ENCODE measurements around the gene TTPAL. TPM values are rescaled to one million over a fixed set of nuclear protein-coding genes. Genes with fewer than 3 reads are reported as not detected.

Gene TTPAL
- total RNA-seq, 2 experiments from 2014 or later: 18.0 to 18.4 TPM

DNA sequence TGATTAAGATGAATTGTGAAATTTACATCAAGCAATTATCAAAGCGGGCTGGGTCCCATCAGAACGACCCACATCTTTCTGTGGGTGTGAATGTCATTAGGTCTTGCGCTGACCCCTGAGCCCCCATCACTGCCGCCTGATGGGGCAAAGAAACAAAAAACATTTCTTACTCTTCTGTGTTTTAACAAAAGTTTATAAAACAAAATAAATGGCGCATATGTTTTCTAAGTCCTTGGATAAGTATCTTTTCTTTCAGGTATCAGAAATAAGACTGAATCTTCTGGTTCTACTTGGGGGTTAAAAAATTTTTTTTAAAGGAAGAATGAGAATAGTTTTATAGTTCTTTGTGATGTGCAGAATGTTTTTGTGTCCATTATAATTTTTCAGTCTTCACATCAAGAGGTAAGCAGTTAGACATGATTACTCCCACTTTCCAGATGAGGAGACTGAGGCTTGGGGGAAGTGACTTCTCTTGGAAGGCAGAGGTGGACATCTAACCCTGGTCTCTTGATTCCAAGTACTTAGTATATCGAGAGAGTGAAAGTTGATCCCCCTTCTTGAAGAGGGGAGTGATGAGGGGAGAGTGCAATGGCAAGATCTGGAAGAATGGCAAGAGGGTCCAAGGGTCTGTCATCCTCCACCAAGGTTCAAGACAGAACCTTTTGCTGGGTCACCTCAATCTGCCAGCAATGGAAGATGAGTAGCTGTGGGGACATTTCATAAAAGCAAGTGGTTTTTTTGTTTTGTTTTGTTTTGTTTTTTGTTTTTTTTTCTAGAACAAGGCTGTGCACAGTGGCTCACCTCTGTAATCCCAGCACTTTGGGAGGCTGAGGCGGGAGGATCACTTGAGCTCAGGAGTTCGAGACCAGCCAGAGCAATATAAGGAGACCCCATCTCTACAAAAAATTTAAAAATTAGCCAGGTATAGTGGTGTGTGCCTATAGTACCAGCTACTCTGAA lies 42.8 kb upstream of the TTPAL start:
- H3K36me3 Mint-ChIP-seq (ENCODE audit: low read depth): no peaks in the 10 kb centered on the region
- DNase-seq: no peak
- no peak for ATAC-seq
- H3K27ac Mint-ChIP-seq: no peak overlapping the region
- peaks cover 5% of the 10 kb centered on the region for H3K27me3 Mint-ChIP-seq (ENCODE audit: low read depth)
- no peaks in the 10 kb centered on the region for H3K4me1 Mint-ChIP-seq (ENCODE audit: low read depth)
- no peak overlapping the region for H3K4me3 Mint-ChIP-seq
- no peaks in the 10 kb centered on the region for H3K9me3 Mint-ChIP-seq (ENCODE audit: insufficient read depth)
- ChIA-PET POLR2A (no interaction called here), CTCF (no interaction called here)

DNA sequence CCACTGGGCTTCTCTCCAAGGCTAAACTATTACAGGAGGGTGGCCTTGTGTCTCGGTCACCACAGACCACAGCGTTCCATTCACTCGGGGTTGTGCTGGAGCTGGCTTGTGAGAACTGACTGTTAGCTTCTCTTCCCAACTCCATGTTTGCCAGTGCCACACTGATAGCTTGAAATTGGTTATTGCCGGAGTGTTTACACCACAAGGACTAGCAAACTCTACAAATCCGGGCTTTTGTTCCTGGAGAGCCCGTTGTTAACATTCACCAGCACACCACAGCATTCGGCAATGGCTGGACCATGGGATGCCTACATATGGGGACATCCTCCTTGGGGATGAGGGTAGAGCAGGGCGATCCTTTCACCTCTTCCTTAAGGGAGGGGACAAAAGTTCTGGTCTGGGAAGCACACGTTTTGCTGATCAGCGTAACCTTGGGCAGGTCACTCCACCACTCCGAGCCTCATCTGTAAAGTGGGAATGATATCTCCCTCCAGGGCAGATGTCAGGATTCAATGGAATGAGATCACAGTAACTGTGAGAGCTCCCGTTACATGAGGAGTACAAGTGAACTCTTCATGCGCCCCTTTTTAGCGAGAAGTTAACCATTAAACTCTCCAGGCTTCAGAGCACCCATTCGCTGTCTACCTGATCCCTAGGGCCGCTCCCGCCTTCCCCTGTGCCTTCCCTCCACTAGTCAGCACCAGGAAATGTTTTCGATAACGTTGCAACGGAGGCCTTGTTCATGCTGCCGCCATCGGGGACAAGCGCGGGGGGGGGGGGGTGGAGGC lies 41.7 kb upstream of the TTPAL start:
- no peaks in the 10 kb centered on the region for H3K4me1 Mint-ChIP-seq (ENCODE audit: low read depth)
- H3K9me3 Mint-ChIP-seq (ENCODE audit: insufficient read depth): no peaks in the 10 kb centered on the region
- ChIA-PET CTCF (interaction anchor here (1.0 kb wide), 1 partner anchor 16 kb away, joined by 3 read pairs; no protein-coding TSS in a partner anchor), POLR2A (no interaction called here)
- H3K36me3 Mint-ChIP-seq (ENCODE audit: low read depth): no peaks in the 10 kb centered on the region
- no peak overlapping the region for H3K27ac Mint-ChIP-seq
- DNase-seq: no peak
- no peak for ATAC-seq
- peaks cover 5% of the 10 kb centered on the region for H3K27me3 Mint-ChIP-seq (ENCODE audit: low read depth)
- no peak overlapping the region for H3K4me3 Mint-ChIP-seq

- ChIA-PET CTCF (interaction anchor here (1.4 kb wide), 1 partner anchor 39 kb away, joined by 3 read pairs; no protein-coding TSS in a partner anchor), POLR2A (no interaction called here)
- ATAC-seq: no peak
These were observed 39.9 kb upstream of the TTPAL start for GRCh38 chr20:44435630-44436335.

DNA sequence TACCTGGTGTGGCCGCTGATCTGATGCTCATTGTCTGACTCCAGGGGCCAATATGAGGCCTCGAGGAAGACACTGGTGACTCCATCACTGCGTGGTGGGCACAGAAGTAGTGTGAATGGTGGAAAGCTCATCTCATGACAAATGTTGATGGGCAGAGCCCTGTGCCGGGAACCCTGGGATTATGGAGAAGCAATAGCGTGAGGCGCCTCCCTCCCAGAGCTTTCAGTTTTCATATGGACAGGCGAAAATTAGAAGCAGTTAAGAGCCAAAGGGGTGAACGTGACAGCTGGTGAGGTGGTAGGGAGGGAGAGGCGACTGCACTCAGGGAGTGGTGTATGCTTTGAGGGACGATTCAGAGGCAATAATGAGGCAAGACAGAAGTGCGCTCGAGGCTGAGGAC lies 39.3 kb upstream of the TTPAL start:
- Mint-ChIP-seq H3K4me1 (ENCODE audit: low read depth) (no peaks in the 10 kb centered on the region), H3K27me3 (ENCODE audit: low read depth) (peaks cover 5% of the 10 kb centered on the region), H3K36me3 (ENCODE audit: low read depth) (no peaks in the 10 kb centered on the region), H3K9me3 (ENCODE audit: insufficient read depth) (no peaks in the 10 kb centered on the region), H3K27ac (no peak overlapping the region), H3K4me3 (no peak overlapping the region)
- ChIA-PET CTCF (interaction anchor here (1.4 kb wide), 1 partner anchor 40 kb away, joined by 3 read pairs; no protein-coding TSS in a partner anchor), POLR2A (no interaction called here)
- no peak for ATAC-seq
- DNase-seq: no peak

More at GRCh38 chr20:44435630-44436335, 39.9 kb upstream of the TTPAL start:
- no peaks in the 10 kb centered on the region for H3K4me1 Mint-ChIP-seq (ENCODE audit: low read depth)
- H3K36me3 Mint-ChIP-seq (ENCODE audit: low read depth): no peaks in the 10 kb centered on the region
- DNase-seq: no peak
- H3K27ac Mint-ChIP-seq: no peak overlapping the region
- no peaks in the 10 kb centered on the region for H3K9me3 Mint-ChIP-seq (ENCODE audit: insufficient read depth)
- H3K4me3 Mint-ChIP-seq: no peak overlapping the region
- H3K27me3 Mint-ChIP-seq (ENCODE audit: low read depth): peaks cover 5% of the 10 kb centered on the region

DNA sequence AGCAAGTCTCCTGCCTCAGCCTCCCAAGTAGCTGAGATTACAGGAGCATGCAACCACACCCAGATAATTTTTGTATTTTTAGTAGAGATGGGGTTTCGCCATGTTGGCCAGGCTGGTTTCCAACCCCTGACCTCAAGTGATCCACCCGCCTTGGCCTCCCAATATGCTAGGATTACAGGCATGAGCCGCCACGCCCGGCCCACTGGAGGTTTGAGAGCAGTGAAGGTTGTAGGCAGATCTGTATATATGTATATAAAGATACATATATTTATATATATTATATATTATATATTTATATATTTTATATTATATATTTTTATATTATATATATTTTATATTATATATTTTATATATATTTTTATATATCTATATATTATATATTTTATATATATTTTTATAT lies 38.2 kb upstream of the TTPAL start:
- no peak for DNase-seq
- Mint-ChIP-seq H3K36me3 (ENCODE audit: low read depth) (no peaks in the 10 kb centered on the region), H3K27me3 (ENCODE audit: low read depth) (peaks cover 3% of the 10 kb centered on the region), H3K27ac (no peak overlapping the region), H3K4me1 (ENCODE audit: low read depth) (no peaks in the 10 kb centered on the region), H3K9me3 (ENCODE audit: insufficient read depth) (no peaks in the 10 kb centered on the region), H3K4me3 (no peak overlapping the region)
- ATAC-seq: no peak
- POLR2A ChIA-PET: no interaction called here
- CTCF ChIA-PET: no interaction called here

DNA sequence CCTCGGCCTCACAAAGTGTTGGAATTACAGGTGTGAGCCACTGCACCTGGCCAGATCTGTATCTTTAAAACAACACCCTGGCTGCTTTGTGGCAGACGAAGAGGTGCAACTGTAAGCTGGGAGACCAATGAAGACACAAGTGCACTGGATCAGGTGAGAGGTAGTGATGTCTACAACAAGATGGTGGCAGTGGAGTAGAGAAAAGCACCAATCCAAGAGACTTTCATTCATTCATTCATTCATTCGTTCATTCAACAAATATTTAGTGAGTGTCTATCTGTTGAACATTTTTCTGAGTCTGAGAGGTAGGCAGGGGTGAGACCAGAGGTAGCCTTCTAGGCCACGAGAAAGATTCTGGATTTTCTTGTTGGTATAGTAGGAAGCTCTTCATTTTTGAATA lies 36.9 kb upstream of the TTPAL start:
- H3K4me1 Mint-ChIP-seq (ENCODE audit: low read depth): no peaks in the 10 kb centered on the region
- POLR2A ChIA-PET: no interaction called here
- no peaks in the 10 kb centered on the region for H3K36me3 Mint-ChIP-seq (ENCODE audit: low read depth)
- H3K4me3 Mint-ChIP-seq: no peak overlapping the region
- DNase-seq (no peak), ATAC-seq (no peak)
- H3K27me3 Mint-ChIP-seq (ENCODE audit: low read depth): no peaks in the 10 kb centered on the region
- H3K27ac Mint-ChIP-seq: no peak overlapping the region
- H3K9me3 Mint-ChIP-seq (ENCODE audit: insufficient read depth): no peaks in the 10 kb centered on the region
- CTCF ChIA-PET: no interaction called here

DNA sequence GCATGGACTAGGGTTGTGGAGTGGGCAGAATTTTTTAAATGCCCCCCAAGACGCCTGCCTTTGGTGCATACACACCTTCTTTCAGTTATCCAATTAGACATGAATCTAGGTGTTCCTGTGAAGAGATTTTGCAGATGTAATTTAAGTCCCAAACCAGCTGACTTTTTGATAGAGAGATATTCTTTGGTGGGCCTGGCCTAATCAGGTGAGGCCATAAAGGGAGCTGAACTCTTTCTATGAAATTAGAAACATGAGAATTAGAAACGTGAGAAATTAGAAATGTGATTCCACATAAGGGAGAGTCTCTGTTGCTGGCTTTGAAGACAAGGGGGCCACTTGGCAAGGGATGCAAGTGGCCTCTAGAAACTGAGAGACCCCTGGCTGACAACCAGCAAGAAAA lies 36.4 kb upstream of the TTPAL start:
- H3K9me3 Mint-ChIP-seq (ENCODE audit: insufficient read depth): no peaks in the 10 kb centered on the region
- no peak overlapping the region for H3K4me3 Mint-ChIP-seq
- no peaks in the 10 kb centered on the region for H3K27me3 Mint-ChIP-seq (ENCODE audit: low read depth)
- H3K36me3 Mint-ChIP-seq (ENCODE audit: low read depth): no peaks in the 10 kb centered on the region
- H3K27ac Mint-ChIP-seq: no peak overlapping the region
- DNase-seq (no peak), ATAC-seq (no peak)
- ChIA-PET POLR2A (no interaction called here), CTCF (no interaction called here)
- no peaks in the 10 kb centered on the region for H3K4me1 Mint-ChIP-seq (ENCODE audit: low read depth)

DNA sequence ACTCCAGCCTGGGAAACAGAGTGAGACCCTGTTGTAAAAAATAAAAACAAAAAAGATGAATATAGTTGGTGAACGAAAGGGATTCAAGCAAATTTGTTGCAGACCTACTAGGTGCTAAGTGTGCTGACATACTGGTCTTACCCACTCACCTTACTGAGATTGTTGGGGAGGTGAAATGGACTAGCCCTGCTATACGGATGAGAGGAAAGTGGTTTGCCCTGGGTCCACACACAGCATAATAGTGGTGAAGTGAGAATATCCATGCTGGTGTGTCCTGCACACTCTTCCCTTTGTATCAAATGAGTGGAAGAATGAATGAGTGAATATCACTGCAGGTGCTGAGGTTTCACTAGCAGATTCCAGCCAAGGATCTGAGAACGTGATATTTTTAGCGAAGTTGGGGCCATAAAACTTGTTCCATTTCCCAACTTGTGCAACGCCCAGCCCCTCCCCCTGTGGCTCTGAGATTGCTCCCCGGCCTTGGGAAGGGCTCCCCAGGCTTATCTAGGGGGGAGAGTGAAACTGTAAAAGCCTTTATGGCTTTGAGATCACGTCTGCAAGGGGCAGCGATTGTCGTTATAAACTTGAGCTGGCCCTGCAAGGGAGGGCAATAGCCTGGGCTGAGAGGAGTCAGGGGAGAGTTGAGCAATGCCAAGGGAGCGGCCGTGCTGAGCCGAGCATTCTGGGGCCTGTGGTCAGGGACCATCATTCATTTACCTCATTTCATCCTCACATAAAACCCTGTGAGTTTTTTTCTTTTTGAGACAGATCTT lies 33.2 kb upstream of the TTPAL start:
- Mint-ChIP-seq H3K27ac (no peak overlapping the region), H3K9me3 (ENCODE audit: insufficient read depth) (no peaks in the 10 kb centered on the region), H3K36me3 (ENCODE audit: low read depth) (no peaks in the 10 kb centered on the region), H3K4me1 (ENCODE audit: low read depth) (no peaks in the 10 kb centered on the region), H3K4me3 (no peak overlapping the region), H3K27me3 (ENCODE audit: low read depth) (no peaks in the 10 kb centered on the region)
- DNase-seq: no peak
- ChIA-PET POLR2A (no interaction called here), CTCF (no interaction called here)
- ATAC-seq: no peak

DNA sequence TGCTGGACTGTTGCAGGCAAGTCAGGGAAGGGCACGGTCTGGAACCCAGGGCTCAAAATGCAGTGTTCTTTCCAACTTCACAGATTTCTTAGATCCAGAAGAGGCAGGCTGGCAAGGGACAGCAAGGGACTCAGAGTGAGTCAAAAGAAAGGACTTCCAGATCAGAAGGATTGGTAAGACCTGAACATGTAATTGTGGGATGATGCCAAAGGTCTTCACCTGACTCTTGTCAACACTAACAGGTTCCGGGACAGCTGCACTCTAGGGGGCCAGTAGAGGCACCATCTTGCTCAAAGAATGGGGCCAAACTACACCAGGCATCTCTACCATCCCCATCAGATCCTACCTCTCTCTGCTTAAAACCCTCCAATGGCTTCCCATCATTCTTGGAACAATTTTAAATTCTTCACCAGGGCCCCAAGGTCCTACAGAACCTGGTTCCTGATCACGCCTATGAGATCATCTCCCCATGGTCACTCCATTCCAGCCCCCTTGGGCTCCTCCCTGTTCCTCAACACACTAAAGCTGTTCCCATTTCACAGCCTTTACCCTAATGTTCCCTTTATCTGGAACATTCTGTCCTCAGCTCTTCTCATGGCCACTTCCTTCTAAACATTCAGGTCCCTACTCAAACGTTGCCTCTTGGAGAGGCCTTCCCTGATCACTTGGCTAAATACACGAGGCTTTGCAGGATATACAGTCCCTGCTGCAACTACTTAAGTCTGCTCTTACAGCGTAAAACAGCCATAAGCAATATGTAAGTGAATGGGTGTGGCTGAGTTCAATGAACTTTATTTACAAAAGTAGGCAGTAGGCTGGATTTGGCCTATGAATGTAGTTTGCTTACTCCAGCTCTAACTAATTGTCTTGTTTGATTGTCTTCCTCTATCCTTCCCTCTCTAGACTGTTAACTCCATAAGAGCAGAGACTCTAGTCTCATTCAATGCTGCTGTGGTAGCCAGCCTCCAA lies 29.6 kb upstream of the TTPAL start:
- Mint-ChIP-seq H3K36me3 (ENCODE audit: low read depth) (no peaks in the 10 kb centered on the region), H3K9me3 (ENCODE audit: insufficient read depth) (no peaks in the 10 kb centered on the region), H3K27ac (no peak overlapping the region), H3K4me1 (ENCODE audit: low read depth) (no peaks in the 10 kb centered on the region), H3K27me3 (ENCODE audit: low read depth) (peaks cover 3% of the 10 kb centered on the region), H3K4me3 (no peak overlapping the region)
- no peak for ATAC-seq
- DNase-seq: no peak
- CTCF ChIA-PET: no interaction called here
- POLR2A ChIA-PET: no interaction called here

GRCh38 chr20:44447827-44448419 lies 27.8 kb upstream of the TTPAL start:
- Mint-ChIP-seq H3K4me1 (ENCODE audit: low read depth) (no peaks in the 10 kb centered on the region), H3K36me3 (ENCODE audit: low read depth) (no peaks in the 10 kb centered on the region), H3K9me3 (ENCODE audit: insufficient read depth) (no peaks in the 10 kb centered on the region), H3K27ac (no peak overlapping the region), H3K4me3 (no peak overlapping the region), H3K27me3 (ENCODE audit: low read depth) (peaks cover 3% of the 10 kb centered on the region)
- ATAC-seq (no peak), DNase-seq (no peak)
- CTCF ChIA-PET: no interaction called here
- POLR2A ChIA-PET: no interaction called here

Measured in activated CD8-positive, alpha-beta T cell treated with anti-CD3 and anti-CD28 coated beads, Interleukin-2, amount 10 ng/mL, durations not matched to agents 7 days and 5 days (primary cell).